Measurements from ENCODE around the gene DOP1A.
"Not testable (repeated sequence)": the region's sequence is repeated elsewhere in the genome, so short reads cannot be mapped to it uniquely, and the experiment has no call there.

DOP1A gene

GRCh38 chr6:83153883-83154521 is 86.5 kb downstream of the DOP1A start:
- DNase-seq (ENCODE audit: low spot score), result no peak

DNA sequence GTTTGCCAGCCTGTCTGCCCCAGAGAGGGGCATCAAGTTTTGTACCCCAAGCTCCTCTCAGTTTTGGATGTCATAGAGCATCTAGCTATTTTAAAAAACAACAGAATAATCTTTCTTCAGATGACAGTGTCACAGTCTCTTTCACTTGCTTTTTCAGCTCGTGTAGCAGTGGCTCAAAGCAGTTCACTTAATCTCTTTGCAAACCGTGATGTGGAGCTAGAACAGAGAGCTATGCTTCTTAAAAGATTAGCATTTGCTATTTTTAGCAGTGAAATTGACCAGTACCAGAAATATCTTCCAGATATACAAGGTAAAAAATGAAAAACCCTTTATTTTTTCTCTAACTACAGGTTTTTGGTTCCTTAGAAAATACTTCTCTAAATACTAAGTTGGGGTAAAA is 88.3 kb downstream of the DOP1A start:
- DNase-seq (ENCODE audit: low spot score), result no peak

DNA sequence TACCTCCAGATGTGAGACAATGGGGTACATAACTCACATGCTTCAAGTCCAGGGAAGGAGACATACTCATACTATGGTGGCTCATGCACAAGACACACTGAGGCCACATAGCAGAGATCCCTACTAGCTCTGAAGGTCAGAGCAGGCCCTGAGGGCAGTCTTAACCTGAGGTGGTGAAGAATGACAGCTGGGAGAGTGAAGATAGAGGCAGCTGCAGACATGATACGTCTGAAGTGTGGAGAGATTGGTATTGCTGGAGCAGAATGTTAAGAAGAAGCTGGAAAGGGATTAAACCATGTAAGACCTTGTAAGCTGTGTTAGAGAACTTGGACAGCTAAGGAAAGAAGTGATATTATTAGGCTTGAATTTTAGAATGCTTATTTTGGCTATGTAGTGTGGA is 92.7 kb downstream of the DOP1A start:
- no peak for DNase-seq (ENCODE audit: low spot score)

GRCh38 chr6:83167726-83168278 is 100.3 kb downstream of the DOP1A start:
- DNase-seq (ENCODE audit: low spot score), result no peak

- no peak for DNase-seq (ENCODE audit: low spot score)
Observed at GRCh38 chr6:83168556-83168955, 101.1 kb downstream of the DOP1A start.

DNA sequence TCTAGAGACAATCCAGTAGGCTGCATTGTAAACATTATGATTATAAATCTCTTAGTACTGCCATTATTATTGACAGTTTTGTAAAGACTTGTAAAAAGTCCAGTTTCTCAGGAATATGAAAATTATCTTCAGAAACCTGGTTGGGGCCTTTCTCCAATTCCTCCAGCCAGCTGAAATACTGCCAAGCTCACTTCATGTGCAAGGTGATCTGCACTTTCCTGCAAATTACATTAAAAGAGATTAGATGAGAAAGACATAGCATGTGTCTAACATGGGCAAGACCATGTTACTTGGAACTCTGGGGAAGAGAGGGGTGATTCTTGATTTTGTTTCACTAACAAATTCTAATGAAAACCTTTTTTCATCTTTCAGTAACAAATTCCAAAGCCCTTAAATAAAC is 101.6 kb downstream of the DOP1A start:
- DNase-seq (ENCODE audit: low spot score), result no peak

DNA sequence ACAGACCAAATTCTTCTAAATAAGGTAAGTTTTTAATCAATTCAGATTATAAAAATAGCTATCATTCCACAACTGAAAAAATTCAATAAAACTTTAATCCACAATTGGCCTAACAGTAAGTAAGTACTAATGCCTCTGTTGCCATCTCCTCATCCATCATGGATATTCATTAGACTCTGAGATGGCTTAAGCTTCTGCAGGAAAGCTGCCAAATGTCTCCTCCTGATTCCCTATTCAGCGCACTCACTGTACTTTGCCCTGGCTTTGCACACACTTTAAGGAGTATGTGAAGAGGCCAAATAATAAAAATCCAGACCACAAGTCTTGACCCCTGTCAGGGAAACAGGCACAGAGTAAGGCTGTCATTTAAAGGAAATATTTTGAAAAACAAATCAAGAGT is 102.0 kb downstream of the DOP1A start:
- no peak for DNase-seq (ENCODE audit: low spot score)

GRCh38 chr6:83176246-83176645 is 108.8 kb downstream of the DOP1A start:
- DNase-seq (ENCODE audit: low spot score), result no peak

GRCh38 chr6:83180426-83180950 is 113.0 kb downstream of the DOP1A start:
- DNase-seq (ENCODE audit: low spot score), result no peak

GRCh38 chr6:83182114-83182513 is 114.6 kb downstream of the DOP1A start:
- DNase-seq (ENCODE audit: low spot score), result no peak

- DNase-seq (ENCODE audit: low spot score), result no peak
Observed at GRCh38 chr6:83183082-83183828, 115.8 kb downstream of the DOP1A start.

DNA sequence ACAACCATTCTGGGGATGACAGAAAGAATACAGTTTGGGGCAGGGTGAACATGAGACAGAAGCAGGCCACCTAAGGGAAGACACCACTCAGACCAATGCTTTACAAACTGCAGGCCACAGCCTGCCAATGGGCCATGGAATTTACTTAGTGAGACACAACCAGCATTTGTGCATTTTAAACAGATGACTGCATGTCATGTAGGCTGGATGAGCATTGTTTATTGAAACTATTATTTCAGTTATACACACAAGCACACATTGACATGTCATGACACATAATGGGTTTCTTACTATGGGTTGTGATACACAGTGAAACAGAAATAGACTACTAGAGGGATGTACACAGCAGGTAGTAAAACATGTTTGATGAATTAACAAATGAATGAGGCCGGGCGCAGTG is 117.6 kb downstream of the DOP1A start:
- no peak for DNase-seq (ENCODE audit: low spot score)

GRCh38 chr6:83188501-83188900 is 121.0 kb downstream of the DOP1A start:
- DNase-seq (ENCODE audit: low spot score), result no peak

- DNase-seq (ENCODE audit: low spot score), result no peak
Observed at GRCh38 chr6:83190626-83191025, 123.2 kb downstream of the DOP1A start.

DNA sequence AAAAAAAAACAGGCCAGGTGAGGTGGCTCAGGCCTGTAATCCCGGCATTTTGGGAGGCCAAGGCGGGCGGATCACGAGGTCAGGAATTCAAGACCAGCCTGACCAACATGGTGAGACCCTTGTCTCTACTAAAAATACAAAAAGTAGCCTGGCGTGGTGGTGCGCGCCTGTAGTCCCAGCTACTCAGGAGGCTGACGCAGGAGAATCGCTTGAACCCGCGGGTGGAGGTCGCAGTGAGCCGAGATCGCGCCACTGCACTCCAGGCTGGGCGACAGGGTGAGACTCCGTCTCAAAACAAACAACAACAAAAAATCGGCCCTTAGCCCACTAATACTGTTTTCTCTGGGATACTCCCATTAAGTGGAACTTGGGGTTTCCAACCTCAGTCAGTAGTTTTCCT is 124.5 kb downstream of the DOP1A start:
- DNase-seq (ENCODE audit: low spot score), result not testable (repeated sequence)

DNA sequence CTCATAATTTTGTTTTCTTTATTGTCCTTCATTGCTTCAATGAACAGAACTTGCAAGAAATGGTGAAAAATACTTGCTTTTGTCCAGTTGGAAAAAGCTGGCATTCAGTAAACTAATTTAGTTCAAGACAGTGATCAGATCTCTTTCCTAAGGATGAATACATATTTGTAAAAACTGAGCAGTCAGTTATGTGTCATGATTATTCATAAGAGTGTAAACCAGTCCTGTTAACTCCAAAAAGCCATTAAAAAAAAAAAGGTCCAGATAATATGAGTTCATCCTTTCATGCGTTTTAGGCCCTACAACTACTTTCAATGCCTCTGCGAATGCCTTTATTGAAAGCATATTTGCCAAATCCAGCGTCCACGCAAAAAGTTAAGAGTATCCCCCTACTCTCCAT is 125.0 kb downstream of the DOP1A start:
- DNase-seq (ENCODE audit: low spot score), result no peak

DNA sequence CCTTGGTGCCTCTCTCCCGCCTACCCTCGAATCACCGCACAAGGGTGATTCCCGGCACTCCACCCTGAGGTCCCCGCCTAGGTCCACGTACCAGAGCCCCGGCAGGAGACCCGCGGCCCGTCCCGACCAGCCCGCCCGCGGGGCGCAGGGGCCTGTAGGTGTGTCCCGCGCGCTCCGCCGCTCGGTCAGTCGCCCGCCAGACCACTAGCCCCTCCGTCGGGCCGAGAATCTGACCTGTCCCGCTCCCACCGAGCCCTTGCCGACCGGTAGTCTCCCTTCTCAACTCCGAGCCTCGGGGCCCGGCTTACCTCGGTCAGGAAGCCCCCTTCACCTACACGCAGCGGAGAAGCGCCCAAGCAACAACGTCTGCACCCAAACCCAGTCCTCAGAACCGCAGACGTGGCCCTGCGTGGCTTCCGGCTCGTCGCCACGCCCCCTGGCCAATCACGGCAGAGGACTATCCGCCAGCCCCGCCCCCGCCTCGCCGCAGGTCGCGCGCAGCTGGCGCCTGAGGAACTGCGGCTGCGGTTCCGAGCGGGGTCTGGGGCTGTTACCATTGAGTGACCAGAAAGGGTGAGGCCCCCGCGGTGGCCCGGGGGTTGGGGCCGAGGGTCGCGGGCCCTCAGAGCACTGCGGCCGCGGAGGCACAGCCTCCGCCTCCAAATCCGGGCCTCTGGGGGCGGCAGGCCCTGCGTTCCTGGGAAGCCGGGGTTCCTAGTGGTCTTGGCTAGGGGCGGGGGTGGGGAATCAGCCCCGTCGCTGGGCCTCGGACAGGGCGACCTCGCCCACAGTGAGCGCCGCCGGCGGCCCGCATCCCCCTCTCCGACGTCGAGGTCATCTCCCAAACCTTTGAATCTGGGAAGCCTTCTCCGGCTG is 125.6 kb downstream of the DOP1A start, which contains the start of the genes PGM3 and RWDD2A:
Gene PGM3 (minus strand): TSS at position 395 of the 876 bp plus-strand sequence. CDS start 2,253 bp downstream, outside the sequence.
Gene RWDD2A (plus strand): TSS at position 487 of the 876 bp plus-strand sequence. CDS start 1,095 bp downstream, outside the sequence.
- peak; percentile 90 for DNase-seq (ENCODE audit: low spot score)

DNA sequence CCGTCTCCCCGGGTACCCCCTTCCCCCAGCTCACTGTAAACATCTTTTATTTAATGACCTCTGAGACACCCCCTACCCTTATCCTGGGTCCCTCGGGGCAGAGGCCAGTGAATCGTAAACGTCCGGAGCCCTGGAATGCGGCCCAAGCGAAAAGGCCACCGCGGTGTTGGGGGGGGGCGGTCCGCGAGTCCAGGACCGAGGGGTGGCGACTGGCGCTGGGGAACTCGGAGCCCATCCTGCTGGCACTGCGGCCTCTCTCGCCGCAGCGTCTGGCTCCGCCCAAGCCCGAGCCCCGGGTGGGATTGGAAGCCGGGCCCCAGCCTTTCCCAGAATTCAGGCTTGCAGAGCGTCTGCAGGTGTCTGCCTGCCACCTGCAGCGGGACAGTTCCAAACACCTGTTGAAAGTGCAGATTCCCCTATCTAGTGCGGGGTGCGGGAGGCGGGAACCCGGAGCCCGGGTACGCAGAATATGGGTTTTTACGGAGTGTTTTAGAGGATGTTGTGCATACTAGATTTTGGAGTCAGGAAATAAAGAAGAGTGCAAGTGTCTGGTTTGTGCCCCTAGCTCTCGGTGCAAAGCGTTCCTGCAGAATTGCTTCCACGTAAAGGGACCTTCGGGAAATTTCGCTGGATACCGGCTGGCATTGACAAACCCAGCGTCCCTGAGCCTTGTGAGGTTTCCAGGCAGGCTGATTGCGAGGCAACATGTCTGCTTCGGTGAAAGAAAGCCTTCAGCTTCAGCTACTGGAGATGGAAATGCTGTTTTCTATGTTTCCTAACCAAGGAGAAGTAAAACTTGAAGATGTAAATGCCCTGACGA is 126.5 kb downstream of the DOP1A start:
- peak; percentile 68 for DNase-seq (ENCODE audit: low spot score)

- no peak for DNase-seq (ENCODE audit: low spot score)
Observed at GRCh38 chr6:83198486-83199172, 131.2 kb downstream of the DOP1A start.

DNA sequence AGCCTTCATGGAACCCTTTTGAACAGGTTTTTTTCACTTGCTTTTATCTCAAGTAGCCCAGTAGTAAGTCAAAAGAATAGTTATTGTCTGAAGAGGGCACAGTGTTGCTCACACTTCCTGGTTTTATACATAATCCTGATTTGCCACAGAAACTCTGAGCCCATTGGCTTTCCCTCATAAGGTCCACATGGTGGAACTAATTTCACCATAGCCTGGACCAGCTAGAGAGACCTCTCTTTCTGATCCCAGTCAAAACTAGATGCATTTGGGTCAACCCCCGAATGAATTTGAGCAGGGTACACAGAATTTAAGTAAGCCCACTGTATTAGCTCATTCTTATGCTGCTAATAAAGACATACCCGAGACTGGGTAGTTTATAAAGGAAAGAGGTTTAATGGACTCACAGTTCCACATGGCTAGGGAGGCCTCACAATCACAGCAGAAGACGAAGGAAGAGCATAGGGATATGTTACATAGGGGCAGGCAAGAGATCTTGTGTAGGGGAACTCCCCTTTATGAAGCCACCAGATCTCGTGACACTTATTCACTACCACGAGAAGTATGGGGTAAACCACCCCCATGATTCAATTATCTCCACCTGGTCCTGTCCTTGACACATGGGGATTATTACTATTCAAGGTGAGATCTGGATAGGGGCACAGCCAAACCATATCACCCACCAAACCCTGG is 131.8 kb downstream of the DOP1A start:
- DNase-seq (ENCODE audit: low spot score), result no peak

Data from HuH-7.5 (cell line).